ENCODE measurements around the gene CDYL2.

Gene CDYL2

GRCh38 chr16:80570106-80570478, 234.3 kb downstream of the CDYL2 start:
- Histone ChIP-seq H3K4me3 (ENCODE audit: low read depth, low read length) (no peak overlapping the region), H3K36me3 (replicated peaks) (no peaks in the 10 kb centered on the region), H3K27ac (peak overlapping the region; percentile 96), H3K27me3 (replicated peaks) (no peaks in the 10 kb centered on the region)
- peak; percentile 81 for DNase-seq
- TF ChIP-seq CTCF (IDR thresholded peaks at IDR 0.05; ENCODE audit: low read depth, low read length, missing control alignments), result no peak
- in situ Hi-C loops (cut with HindIII; ENCODE audit: low pct_ligation_motif_present, low sequenced_read_pairs), result no loop called here

GRCh38 chr16:80569440-80570105, 234.8 kb downstream of the CDYL2 start:
- no peak for TF ChIP-seq CTCF (IDR thresholded peaks at IDR 0.05; ENCODE audit: low read depth, low read length, missing control alignments)
- DNase-seq, result peak; percentile 93
- H3K27me3 ChIP-seq (replicated peaks), result no peaks in the 10 kb centered on the region
- H3K4me3 ChIP-seq (ENCODE audit: low read depth, low read length), result no peak overlapping the region
- H3K27ac ChIP-seq, result peak overlapping the region; percentile 96
- no peaks in the 10 kb centered on the region for H3K36me3 ChIP-seq (replicated peaks)
- in situ Hi-C loops (cut with HindIII; ENCODE audit: low pct_ligation_motif_present, low sequenced_read_pairs), result no loop called here

DNA sequence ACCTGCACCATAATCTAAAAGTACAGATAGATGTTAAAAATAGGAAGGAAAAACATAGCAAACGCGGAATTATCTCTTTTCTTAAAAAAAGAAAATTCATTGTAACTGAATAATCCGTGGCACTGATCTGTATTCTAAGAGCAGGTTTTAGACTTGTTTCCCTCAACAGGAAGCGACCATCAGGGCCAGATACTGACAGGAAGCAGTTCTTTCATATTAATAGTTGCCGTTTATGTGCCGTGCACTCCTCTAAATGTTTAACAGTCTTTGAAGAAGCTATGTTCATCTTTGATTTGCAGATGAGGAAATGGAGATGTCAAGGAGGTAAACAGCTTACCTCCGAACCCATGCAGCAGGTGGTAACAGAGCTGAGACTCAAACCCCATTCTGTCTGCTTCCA, 240.0 kb downstream of the CDYL2 start:
- H3K4me3 ChIP-seq (ENCODE audit: low read depth, low read length), result no peak overlapping the region
- TF ChIP-seq CTCF (IDR thresholded peaks at IDR 0.05; ENCODE audit: low read depth, low read length, missing control alignments), result no peak
- H3K27ac ChIP-seq, result no peak overlapping the region
- no peaks in the 10 kb centered on the region for H3K27me3 ChIP-seq (replicated peaks)
- no peaks in the 10 kb centered on the region for H3K36me3 ChIP-seq (replicated peaks)
- DNase-seq, result no peak
- in situ Hi-C loops (cut with HindIII; ENCODE audit: low pct_ligation_motif_present, low sequenced_read_pairs), result no loop called here

GRCh38 chr16:80563066-80563465, 241.3 kb downstream of the CDYL2 start:
- H3K36me3 ChIP-seq (replicated peaks), result no peaks in the 10 kb centered on the region
- no peaks in the 10 kb centered on the region for H3K27me3 ChIP-seq (replicated peaks)
- TF ChIP-seq CTCF (IDR thresholded peaks at IDR 0.05; ENCODE audit: low read depth, low read length, missing control alignments), result no peak
- in situ Hi-C loops (cut with HindIII; ENCODE audit: low pct_ligation_motif_present, low sequenced_read_pairs), result no loop called here
- no peak for DNase-seq
- H3K4me3 ChIP-seq (ENCODE audit: low read depth, low read length), result no peak overlapping the region
- H3K27ac ChIP-seq, result no peak overlapping the region

- no peak overlapping the region for H3K27ac ChIP-seq
- H3K36me3 ChIP-seq (replicated peaks), result no peaks in the 10 kb centered on the region
- H3K27me3 ChIP-seq (replicated peaks), result no peaks in the 10 kb centered on the region
- DNase-seq, result no peak
- no peak overlapping the region for H3K4me3 ChIP-seq (ENCODE audit: low read depth, low read length)
- no peak for TF ChIP-seq CTCF (IDR thresholded peaks at IDR 0.05; ENCODE audit: low read depth, low read length, missing control alignments)
- in situ Hi-C loops (cut with HindIII; ENCODE audit: low pct_ligation_motif_present, low sequenced_read_pairs), result no loop called here
These were observed 245.0 kb downstream of the CDYL2 start for GRCh38 chr16:80559369-80559768.

DNA sequence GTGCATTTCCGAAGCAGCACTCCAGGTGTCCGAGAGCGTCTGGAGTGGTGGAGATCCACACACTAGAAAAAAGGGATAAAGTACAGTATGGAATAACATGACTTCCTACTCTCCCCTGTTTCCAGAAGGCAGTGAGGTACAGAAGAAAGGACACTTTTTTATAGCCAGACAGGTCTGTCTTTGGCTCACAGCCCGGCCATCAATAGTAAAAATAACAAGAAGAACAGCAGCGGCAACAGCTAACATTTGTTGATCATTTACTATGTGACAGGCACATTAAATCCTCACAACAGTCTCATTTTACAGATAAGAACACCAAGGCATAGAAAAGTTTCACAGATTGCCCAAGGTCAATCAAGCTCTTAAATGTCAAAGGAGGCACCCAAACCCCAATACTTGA, 247.4 kb downstream of the CDYL2 start:
- Histone ChIP-seq H3K4me3 (ENCODE audit: low read depth, low read length) (no peak overlapping the region), H3K27me3 (replicated peaks) (no peaks in the 10 kb centered on the region), H3K27ac (no peak overlapping the region), H3K36me3 (replicated peaks) (no peaks in the 10 kb centered on the region)
- no peak for DNase-seq
- no peak for TF ChIP-seq CTCF (IDR thresholded peaks at IDR 0.05; ENCODE audit: low read depth, low read length, missing control alignments)
- in situ Hi-C loops (cut with HindIII; ENCODE audit: low pct_ligation_motif_present, low sequenced_read_pairs), result no loop called here

Measured in brain microvascular endothelial cell (primary cell).